ENCODE data around the gene TRMT2A.

Gene TRMT2A

GRCh38 chr22:20115691-20116375, 1.2 kb downstream of the TRMT2A start, which contains the start of gene RANBP1:
Gene RANBP1 (plus strand): TSS chr22:20116104. CDS start chr22:20116185, 81 bp downstream.
- DNase-seq, result no peak

GRCh38 chr22:20114506-20115475, 2.2 kb downstream of the TRMT2A start:
- DNase-seq, result no peak

- DNase-seq, result no peak
Observed at GRCh38 chr22:20113551-20114310, 3.3 kb downstream of the TRMT2A start.

- no peak for DNase-seq
Observed at GRCh38 chr22:20112623-20113511, 4.2 kb downstream of the TRMT2A start.

GRCh38 chr22:20111689-20112622, 5.1 kb downstream of the TRMT2A start:
- DNase-seq, result no peak

- peak; percentile 26 for DNase-seq
Observed at GRCh38 chr22:20111045-20111688, 5.9 kb downstream of the TRMT2A start.

GRCh38 chr22:20110359-20110985, 6.6 kb downstream of the TRMT2A start:
- no peak for DNase-seq

GRCh38 chr22:20109411-20110358, 7.3 kb downstream of the TRMT2A start:
- DNase-seq, result no peak

- DNase-seq, result no peak
Observed at GRCh38 chr22:20108757-20109230, 8.2 kb downstream of the TRMT2A start.

GRCh38 chr22:20107951-20108756, 8.9 kb downstream of the TRMT2A start:
- no peak for DNase-seq

- DNase-seq, result no peak
Observed at GRCh38 chr22:20107471-20107901, 9.5 kb downstream of the TRMT2A start.

- no peak for DNase-seq
Observed at GRCh38 chr22:20106849-20107237, 10.2 kb downstream of the TRMT2A start.

GRCh38 chr22:20106205-20106848, 10.7 kb downstream of the TRMT2A start:
- DNase-seq, result no peak

- no peak for DNase-seq
Observed at GRCh38 chr22:20105456-20106204, 11.4 kb downstream of the TRMT2A start.

- DNase-seq, result no peak
Observed at GRCh38 chr22:20102203-20102780, 14.7 kb downstream of the TRMT2A start.

- no peak for DNase-seq
Observed at GRCh38 chr22:20101638-20102037, 15.4 kb downstream of the TRMT2A start.

Measured in HCEC 1CT (cell line).